HepG2 (cell line): ENCODE results near the gene SLC9A1.

ENCODE experiments used
- ARNT ChIP-seq: fragments of 450-650 bp; IDR thresholded peaks from 2 replicates; pipeline ENCODE4 v1.6.1; 2017
- ASH2L ChIP-seq: fragments of 300-600, 200-600 bp; sonication (generic); IDR thresholded peaks from 2 replicates; pipeline ENCODE4 v1.7.0; 2017; ENCODE audit warnings: low read depth, mild to moderate bottlenecking, moderate library complexity, mixed read lengths, low read length; ENCODE audit not compliant: insufficient read length
- FOXM1 ChIP-seq: sonication (generic); formaldehyde crosslinking; IDR thresholded peaks from 2 replicates; pipeline ENCODE4 v1.5.0; 2020; ENCODE audit warnings: missing genetic modification reagents
- HBP1 ChIP-seq: IDR thresholded peaks from 2 replicates; pipeline ENCODE4 v1.6.1; 2016; ENCODE audit warnings: low read depth, control low read depth
- RAD21 ChIP-seq: fragments of 450-650 bp; formaldehyde crosslinking; IDR thresholded peaks from 2 replicates; pipeline ENCODE4 v1.5.0; 2020; ENCODE audit warnings: mild to moderate bottlenecking
- SMAD3 ChIP-seq: sonication (generic); formaldehyde crosslinking; IDR thresholded peaks from 2 replicates; pipeline ENCODE4 v1.4.0; 2020; ENCODE audit warnings: missing genetic modification reagents
- ZNF142 ChIP-seq: sonication (generic); formaldehyde crosslinking; IDR thresholded peaks from 2 replicates; pipeline ENCODE4 v1.4.0; 2020; ENCODE audit warnings: missing genetic modification reagents
- TF ChIP-seq, protein P1 (sequence below), 2 experiments: sonication (generic) in 1 of 2; formaldehyde crosslinking in 1 of 2; IDR thresholded peaks; 2 replicates each; pipeline versions ENCODE4 v1.5.1 to v1.6.1; 2011 to 2020; ENCODE audit warnings: borderline replicate concordance in 1 of 2, low read depth in 1 of 2, low read length in 1 of 2, mild to moderate bottlenecking in 1 of 2, missing genetic modification reagents in 1 of 2, moderate library complexity in 1 of 2

DNA sequence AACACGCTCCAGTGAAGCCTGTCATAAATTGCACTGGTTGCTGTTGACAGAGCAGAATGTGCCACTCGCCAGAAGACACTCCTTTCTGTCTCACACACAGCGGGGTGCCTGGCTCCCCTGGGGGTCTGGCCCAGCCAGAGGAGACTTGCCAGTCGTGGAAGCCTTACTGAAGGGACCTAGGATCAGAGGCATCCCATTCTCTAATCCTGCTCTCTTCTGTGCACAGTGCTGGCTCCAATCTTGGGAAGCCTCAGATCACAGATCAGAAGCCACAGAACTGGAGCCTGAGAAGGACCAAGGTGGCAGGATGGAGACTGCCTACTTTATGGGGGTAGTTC, 1.4 kb downstream of the SLC9A1 start:
- no peak for TF ChIP-seq RAD21
- TF ChIP-seq SMAD3 (CRISPR knock-in tag): no peak
- no peak for TF ChIP-seq HBP1 (CRISPR knock-in tag)
- TF ChIP-seq ZNF142 (CRISPR knock-in tag): no peak
- TF ChIP-seq ARNT: no peak
- TF ChIP-seq ASH2L: no peak
- TF ChIP-seq, protein P1, sequence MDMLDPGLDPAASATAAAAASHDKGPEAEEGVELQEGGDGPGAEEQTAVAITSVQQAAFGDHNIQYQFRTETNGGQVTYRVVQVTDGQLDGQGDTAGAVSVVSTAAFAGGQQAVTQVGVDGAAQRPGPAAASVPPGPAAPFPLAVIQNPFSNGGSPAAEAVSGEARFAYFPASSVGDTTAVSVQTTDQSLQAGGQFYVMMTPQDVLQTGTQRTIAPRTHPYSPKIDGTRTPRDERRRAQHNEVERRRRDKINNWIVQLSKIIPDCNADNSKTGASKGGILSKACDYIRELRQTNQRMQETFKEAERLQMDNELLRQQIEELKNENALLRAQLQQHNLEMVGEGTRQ (IDR thresholded peaks at IDR 0.05; ENCODE audit: low read depth, low read length): no peak
- TF ChIP-seq, protein P1 (CRISPR knock-in tag; IDR thresholded peaks at IDR 0.05; ENCODE audit: borderline replicate concordance): no peak
- TF ChIP-seq FOXM1: no peak
